KBM-7 (cell line): ENCODE measurements around the gene FDX1.

Experiments
- DNase-seq: peaks from one replicate; pipeline ENCODE4 v3.0.0-alpha.2; 2015
- in situ Hi-C: fragments of 300-500 bp; cut with MboI; formaldehyde crosslinking; loops from 2 replicates; pipeline ENCODE4 v1.14.3; 2020; ENCODE audit warnings: low sequenced_read_pairs, low pct_unique_long_range_greater_than_20kb, mixed read lengths

The FDX1 gene

GRCh38 chr11:110492321-110492685, 62.6 kb downstream of the FDX1 start:
- in situ Hi-C loops, result no loop called here
- DNase-seq, result no peak

GRCh38 chr11:110493346-110493745, 63.6 kb downstream of the FDX1 start:
- DNase-seq, result no peak
- in situ Hi-C loops, result no loop called here

DNA sequence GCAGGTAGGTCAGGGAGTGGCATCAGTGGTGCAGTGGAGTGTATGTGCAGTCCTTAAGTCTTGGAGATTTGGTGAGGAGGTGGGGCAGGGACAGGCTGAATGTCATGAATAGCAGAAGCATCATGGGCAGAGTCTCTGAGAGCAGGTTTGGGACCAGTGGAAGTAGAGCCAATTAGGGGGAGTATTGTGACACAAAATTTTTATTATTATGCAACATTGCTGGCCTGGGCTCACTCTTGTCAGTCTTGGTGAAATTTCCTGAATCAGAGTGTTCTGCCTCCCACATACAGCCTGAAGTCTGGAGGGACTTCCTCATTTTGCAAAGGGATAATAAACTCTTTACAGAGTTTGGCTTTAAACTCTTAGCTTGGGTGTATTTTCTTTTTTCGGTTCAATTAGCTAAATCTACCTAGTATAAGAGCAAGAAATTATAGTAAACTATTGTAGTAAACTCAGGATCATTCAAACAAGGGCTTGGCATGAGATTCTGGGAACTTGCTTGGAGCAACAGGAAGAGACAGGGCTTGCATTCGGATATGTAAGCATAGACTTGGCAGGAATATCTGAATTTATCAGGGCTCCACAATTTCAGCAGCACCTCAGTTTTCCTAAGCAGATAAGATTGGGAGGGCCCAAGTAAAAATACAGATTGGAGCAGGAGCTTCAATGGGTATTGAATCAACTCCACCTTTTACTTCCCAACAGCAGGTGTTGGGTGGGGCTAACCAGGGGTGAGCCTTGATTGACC, 67.7 kb downstream of the FDX1 start:
- DNase-seq, result peak; percentile 85
- in situ Hi-C loops, result no loop called here

DNA sequence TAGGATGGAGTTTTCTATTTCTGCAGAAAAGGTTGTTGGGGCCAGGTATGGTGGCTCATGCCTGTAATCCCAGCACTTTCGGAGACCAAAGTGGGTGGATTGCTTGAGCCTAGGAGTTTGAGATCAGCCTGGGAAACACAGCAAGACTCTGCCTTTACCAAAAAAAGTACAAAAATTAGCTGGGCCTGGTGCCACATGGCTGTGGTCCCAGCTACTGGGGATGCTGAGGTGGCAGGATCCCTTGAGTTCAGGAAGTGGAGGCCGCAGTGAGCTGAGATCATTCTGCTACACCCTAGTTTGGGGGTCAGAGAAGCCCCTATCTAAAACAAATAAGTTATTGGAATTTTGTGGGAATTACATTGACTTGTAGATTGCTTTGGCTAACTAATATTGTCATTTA, 71.7 kb downstream of the FDX1 start:
- DNase-seq, result no peak

GRCh38 chr11:110505528-110506284, 76.0 kb downstream of the FDX1 start:
- DNase-seq, result no peak
- in situ Hi-C loops, result no loop called here

More for the DNA sequence above, 71.7 kb downstream of the FDX1 start:
- in situ Hi-C loops, result no loop called here

GRCh38 chr11:110507328-110507727, 77.6 kb downstream of the FDX1 start:
- DNase-seq, result no peak
- in situ Hi-C loops, result no loop called here

DNA sequence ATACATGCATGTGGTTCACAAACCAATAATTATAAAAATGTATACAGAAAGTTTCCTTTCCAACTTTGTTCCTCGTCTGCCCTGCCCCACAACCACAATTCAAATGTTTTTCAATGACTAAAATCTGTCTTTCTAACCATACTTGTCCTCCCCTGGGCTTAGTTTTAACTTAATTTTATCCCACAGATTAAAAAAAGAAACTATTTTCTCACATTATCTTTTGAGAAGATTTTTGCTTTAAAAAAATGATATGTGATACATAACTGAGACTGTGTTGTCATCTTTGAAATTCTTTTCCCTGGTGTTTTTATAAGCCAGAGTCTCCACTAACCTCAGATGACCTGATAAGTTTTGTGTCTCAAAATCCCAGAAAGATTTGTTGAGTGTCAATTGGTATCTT, 79.0 kb downstream of the FDX1 start:
- DNase-seq, result no peak
- in situ Hi-C loops, result no loop called here

GRCh38 chr11:110509472-110509871, 79.7 kb downstream of the FDX1 start:
- DNase-seq, result no peak
- in situ Hi-C loops, result no loop called here

GRCh38 chr11:110512026-110512425, 82.3 kb downstream of the FDX1 start:
- no peak for DNase-seq
- in situ Hi-C loops, result no loop called here

GRCh38 chr11:110513259-110513801, 83.6 kb downstream of the FDX1 start:
- in situ Hi-C loops, result no loop called here

DNA sequence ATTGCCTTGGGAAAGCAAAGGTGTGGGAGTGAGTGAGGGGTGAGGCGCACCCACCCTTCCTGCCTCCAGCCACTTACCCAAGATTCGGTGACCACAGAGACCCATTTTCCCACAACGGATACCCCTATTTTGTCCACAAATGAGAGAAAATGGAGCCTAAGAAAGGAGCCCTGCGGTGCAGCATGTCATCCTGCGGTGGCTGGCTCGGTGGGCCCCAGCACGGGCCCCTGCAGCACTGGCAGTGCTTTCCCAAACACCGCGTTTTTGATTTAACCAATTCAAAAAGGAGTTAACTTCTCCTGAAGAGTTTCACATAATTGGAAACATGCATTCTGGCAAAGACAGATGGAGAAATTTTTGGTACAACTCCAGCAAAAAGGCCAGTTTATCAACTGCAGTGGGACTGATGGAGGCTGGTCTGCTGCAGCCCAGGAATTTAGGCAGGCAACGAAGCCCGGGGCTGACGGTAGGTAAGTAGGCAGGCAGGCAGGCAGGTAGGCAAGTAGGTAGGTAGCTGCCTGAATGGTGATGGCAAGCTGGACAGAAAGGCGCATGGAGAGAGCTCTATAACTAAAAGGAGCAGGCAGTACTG, 84.2 kb downstream of the FDX1 start:
- DNase-seq, result no peak
- in situ Hi-C loops, result no loop called here

More at GRCh38 chr11:110513259-110513801, 83.6 kb downstream of the FDX1 start:
- no peak for DNase-seq
